WERI-Rb-1 (cell line): ENCODE results near the gene CHST5.

Source experiments
- DNase-seq: peaks from one replicate; pipeline ENCODE4 v3.0.0-alpha.2; 2020
- H3K27ac ChIP-seq: fragments of 250-450 bp; sonication (Bioruptor Pico); 2 replicates; pipeline ENCODE4 v1.5.1; 2020; ENCODE audit warnings: mild to moderate bottlenecking, moderate library complexity
- H3K27me3 ChIP-seq: fragments of 250-450 bp; sonication (Bioruptor Pico); 2 replicates; pipeline ENCODE4 v1.5.1; 2021; ENCODE audit warnings: mild to moderate bottlenecking, low read depth, moderate library complexity; ENCODE audit not compliant: insufficient read depth, severe bottlenecking
- H3K36me3 ChIP-seq: fragments of 250-450 bp; sonication (Bioruptor Pico); 2 replicates; pipeline ENCODE4 v1.5.1; 2020; ENCODE audit warnings: mild to moderate bottlenecking, moderate library complexity
- H3K4me3 ChIP-seq: 2 replicates; pipeline ENCODE4 v1.5.1; 2011; ENCODE audit warnings: low read depth, mild to moderate bottlenecking, control low read depth, low read length
- H3K9me3 ChIP-seq: fragments of 250-450 bp; sonication (Bioruptor Pico); 2 replicates; pipeline ENCODE4 v1.5.1; 2021; ENCODE audit warnings: mild to moderate bottlenecking, moderate library complexity; ENCODE audit not compliant: severe bottlenecking
- CTCF ChIP-seq: IDR thresholded peaks from 2 replicates; pipeline ENCODE4 v1.5.1; 2011; ENCODE audit warnings: low read depth, mild to moderate bottlenecking, control low read depth, inconsistent platforms, low read length

Gene CHST5

GRCh38 chr16:75534560-75535205 lies 1.2 kb downstream of the CHST5 start:
- DNase-seq, result no peak
- no peak overlapping the region for H3K27ac ChIP-seq

GRCh38 chr16:75532791-75533190 lies 3.1 kb downstream of the CHST5 start:
- Histone ChIP-seq H3K36me3 (no peaks in the 10 kb centered on the region), H3K4me3 (no peak overlapping the region), H3K27ac (no peak overlapping the region), H3K9me3 (no peaks in the 10 kb centered on the region), H3K27me3 (no peaks in the 10 kb centered on the region)
- no peak for TF ChIP-seq CTCF
- no peak for DNase-seq

More at GRCh38 chr16:75534560-75535205, 1.2 kb downstream of the CHST5 start:
- H3K4me3 ChIP-seq, result no peak overlapping the region
- H3K36me3 ChIP-seq, result no peaks in the 10 kb centered on the region
- TF ChIP-seq CTCF, result no peak
- H3K9me3 ChIP-seq, result no peaks in the 10 kb centered on the region
- H3K27me3 ChIP-seq, result no peaks in the 10 kb centered on the region

- TF ChIP-seq CTCF, result no peak
These were observed 3.7 kb downstream of the CHST5 start for GRCh38 chr16:75532142-75532765.

GRCh38 chr16:75529959-75530358 lies 5.9 kb downstream of the CHST5 start:
- Histone ChIP-seq H3K36me3 (no peaks in the 10 kb centered on the region), H3K27me3 (no peaks in the 10 kb centered on the region), H3K27ac (no peak overlapping the region), H3K9me3 (no peaks in the 10 kb centered on the region), H3K4me3 (no peak overlapping the region)
- DNase-seq, result no peak
- no peak for TF ChIP-seq CTCF

More at GRCh38 chr16:75532142-75532765, 3.7 kb downstream of the CHST5 start:
- DNase-seq, result no peak
- no peaks in the 10 kb centered on the region for H3K27me3 ChIP-seq
- H3K27ac ChIP-seq, result no peak overlapping the region
- no peaks in the 10 kb centered on the region for H3K36me3 ChIP-seq
- no peaks in the 10 kb centered on the region for H3K9me3 ChIP-seq
- no peak overlapping the region for H3K4me3 ChIP-seq

- Histone ChIP-seq H3K27me3 (no peaks in the 10 kb centered on the region), H3K36me3 (no peaks in the 10 kb centered on the region), H3K27ac (no peak overlapping the region), H3K9me3 (no peaks in the 10 kb centered on the region), H3K4me3 (no peak overlapping the region)
- DNase-seq, result no peak
- TF ChIP-seq CTCF, result no peak
These were observed 6.6 kb downstream of the CHST5 start for GRCh38 chr16:75529056-75529905.
